Measurements from ENCODE around the gene HTR5A.

GRCh38 chr7:155027879-155028278 lies 42.2 kb upstream of the HTR5A start:
- no peak for TF ChIP-seq PATZ1 (CRISPR knock-in tag; IDR thresholded peaks at IDR 0.05; ENCODE audit: borderline replicate concordance)
- no peak for TF ChIP-seq TCF4 (CRISPR knock-in tag; IDR thresholded peaks at IDR 0.05; ENCODE audit: borderline replicate concordance)
- TF ChIP-seq RARB (CRISPR knock-in tag; IDR thresholded peaks at IDR 0.05), result no peak
- TF ChIP-seq ISL1 (CRISPR knock-in tag; IDR thresholded peaks at IDR 0.05), result no peak

All from SK-N-SH treated with all-trans-retinoic acid at 6 μM for 48 hours (cell line).